GM19452 (cell line): ENCODE results near the gene TCIRG1.

Experiments used
- ATAC-seq: cut with Tn5 transposase; IDR thresholded peaks from one replicate; pipeline ENCODE4 v1.9.1; 2021; ENCODE audit not compliant: unreplicated experiment

Gene TCIRG1

GRCh38 chr11:68004551-68005335 lies 34.1 kb upstream of the TCIRG1 start:
- no peak for ATAC-seq

- no peak for ATAC-seq
Measured at GRCh38 chr11:68006606-68007166, 32.1 kb upstream of the TCIRG1 start.

GRCh38 chr11:68007498-68008380 lies 31.1 kb upstream of the TCIRG1 start:
- ATAC-seq = no peak

- no peak for ATAC-seq
Measured at GRCh38 chr11:68008381-68009337, 30.2 kb upstream of the TCIRG1 start.

- no peak for ATAC-seq
Measured at GRCh38 chr11:68009391-68010089, 29.3 kb upstream of the TCIRG1 start.

- no peak for ATAC-seq
Measured at GRCh38 chr11:68010090-68011041, 28.5 kb upstream of the TCIRG1 start, which contains the start of gene ALDH3B1. Gene ALDH3B1 (plus strand): TSS chr11:68010327. CDS start chr11:68015298, 4,971 bp downstream.

GRCh38 chr11:68011051-68011943 lies 27.5 kb upstream of the TCIRG1 start:
- no peak for ATAC-seq

GRCh38 chr11:68012044-68012842 lies 26.6 kb upstream of the TCIRG1 start:
- no peak for ATAC-seq

GRCh38 chr11:68012843-68013610 lies 25.8 kb upstream of the TCIRG1 start:
- no peak for ATAC-seq

- ATAC-seq = no peak
Measured at GRCh38 chr11:68013611-68014156, 25.1 kb upstream of the TCIRG1 start.

- ATAC-seq = no peak
Measured at GRCh38 chr11:68014157-68014946, 24.5 kb upstream of the TCIRG1 start.

- ATAC-seq = no peak
Measured at GRCh38 chr11:68014947-68015447, 23.8 kb upstream of the TCIRG1 start.

- no peak for ATAC-seq
Measured at GRCh38 chr11:68015467-68015866, 23.4 kb upstream of the TCIRG1 start.

GRCh38 chr11:68016161-68016903 lies 22.5 kb upstream of the TCIRG1 start:
- no peak for ATAC-seq
